Esophagus muscularis mucosa (tissue), 4 donors: Measurements from ENCODE around the gene ELAC2. TPM values are rescaled to one million over a fixed set of nuclear protein-coding genes. Genes with fewer than 3 reads are reported as not detected.

ENCODE experiments used
- DNase-seq: peaks from one replicate; pipeline ENCODE4 v3.0.0-alpha.2; 2017; ENCODE audit errors: extremely low spot score
- H3K27ac ChIP-seq, 4 donors: fragments of 200-600 bp; sonication (generic); replicated peaks in 1 of 4; 1 replicate in 3 of 4; 2 replicates in 1 of 4; pipeline ENCODE4 v1.5.1; 2016 to 2019; ENCODE audit warnings: mild to moderate bottlenecking in 1 of 4
- H3K27me3 ChIP-seq, 4 donors: fragments of 200-600 bp; sonication (generic); one replicate each; pipeline versions ENCODE4 v1.5.1 to v1.6.0; 2016 to 2019
- H3K36me3 ChIP-seq, 4 donors: fragments of 200-600 bp; sonication (generic); one replicate each; pipeline ENCODE4 v1.5.1; 2016 to 2019
- H3K4me1 ChIP-seq, 4 donors: fragments of 200-600 bp; sonication (generic); one replicate each; pipeline ENCODE4 v1.5.1; 2016 to 2019
- H3K4me3 ChIP-seq, 4 donors: fragments of 200-600 bp; sonication (generic); 1 replicate in 2 of 4; 2 replicates in 2 of 4; pipeline ENCODE4 v1.5.1; 2016 to 2019; ENCODE audit warnings: mild to moderate bottlenecking in 4 of 4, moderate library complexity in 1 of 4
- H3K9me3 ChIP-seq, 4 donors: fragments of 200-600 bp; sonication (generic); 1 replicate in 3 of 4; 2 replicates in 1 of 4; pipeline ENCODE4 v1.5.1; 2016 to 2019
- CTCF ChIP-seq, 3 experiments: fragments of 200-600 bp in 2 of 3; fragments of 450-650 bp in 1 of 3; sonication (generic) in 2 of 3; IDR thresholded peaks; one replicate each; pipeline ENCODE4 v1.5.1; 2017 to 2019; ENCODE audit warnings: antibody characterized with exemption in 3 of 3, mild to moderate bottlenecking in 2 of 3, moderate library complexity in 1 of 3
- EP300 ChIP-seq: sonication (generic); formaldehyde crosslinking; IDR thresholded peaks from one replicate; pipeline ENCODE4 v1.6.1; 2017; ENCODE audit warnings: antibody characterized with exemption
- POLR2A ChIP-seq: fragments of 450-650 bp; IDR thresholded peaks from one replicate; pipeline ENCODE4 v1.6.1; 2017; ENCODE audit warnings: antibody characterized with exemption, moderate library complexity, mild to moderate bottlenecking, low read depth
- POLR2AphosphoS5 ChIP-seq, 2 donors: sonication (generic); formaldehyde crosslinking; IDR thresholded peaks; one replicate each; pipeline ENCODE4 v1.6.1; 2017; ENCODE audit warnings: antibody characterized with exemption in 2 of 2
- WGBS: methylation state at CpG from one replicate; pipeline ENCODE4 v1.1.5; 2018; 5-methylcytosine and 5-hydroxymethylcytosine counted together
- intact Hi-C: fragments of 100-400 bp; cut with DNase I; formaldehyde crosslinking; loops from one replicate; pipeline ENCODE4 v1.15.1; 2023
- total RNA-seq, 4 donors: library from RNA; depleted of rRNA; stranded (reverse); fragments of >200 nt; gene quantifications; one replicate each; pipeline versions ENCODE4 v1.1.0 to v1.2.1, GENCODE V29; 2016

ELAC2 gene
- total RNA-seq, 4 donors from 2014 or later: 55.5 to 94.7 (median 90.1) TPM

GRCh38 chr17:13029340-13029739 lies 11.5 kb upstream of the ELAC2 start:
- intact Hi-C loops: no loop called here

GRCh38 chr17:13027246-13027645 lies 9.4 kb upstream of the ELAC2 start:
- intact Hi-C loops: no loop called here
- WGBS: 89% methylated on average over 5 of the region's 5 CpGs
- DNase-seq: no peak
- H3K4me3 ChIP-seq: no peak overlapping the region
- H3K27me3 ChIP-seq: peaks cover 0 to 9% (median 0%) of the 10 kb centered on the region in 4 donors
- no peaks in the 10 kb centered on the region for H3K9me3 ChIP-seq
- H3K4me1 ChIP-seq: peaks cover 0 to 16% (median 11%) of the 10 kb centered on the region in 4 donors
- no peak for TF ChIP-seq POLR2AphosphoS5 (IDR thresholded peaks at IDR 0.05)
- H3K36me3 ChIP-seq: no peaks in the 10 kb centered on the region
- no peak overlapping the region for H3K27ac ChIP-seq

More at GRCh38 chr17:13029340-13029739, 11.5 kb upstream of the ELAC2 start:
- TF ChIP-seq POLR2AphosphoS5 (IDR thresholded peaks at IDR 0.05) (no peak), POLR2A (no peak), CTCF (IDR thresholded peaks at IDR 0.05) (no peak), EP300 (no peak)
- DNase-seq: no peak
- 86% methylated on average over 2 of the region's 2 CpGs for WGBS
- Histone ChIP-seq H3K36me3 (no peaks in the 10 kb centered on the region), H3K4me1 (peaks cover 0 to 13% (median 8%) of the 10 kb centered on the region in 4 donors), H3K27me3 (peaks cover 0 to 9% (median 0%) of the 10 kb centered on the region in 4 donors), H3K4me3 (no peak overlapping the region), H3K9me3 (peaks cover 0 to under 1% (median 0%) of the 10 kb centered on the region in 4 donors), H3K27ac (no peak overlapping the region)

- H3K9me3 ChIP-seq: no peaks in the 10 kb centered on the region
- H3K27ac ChIP-seq: no peak overlapping the region
- TF ChIP-seq POLR2A (no peak), POLR2AphosphoS5 (IDR thresholded peaks at IDR 0.05) (no peak), EP300 (no peak), CTCF (IDR thresholded peaks at IDR 0.05) (no peak)
- peaks cover 0 to 9% (median 0%) of the 10 kb centered on the region in 4 donors for H3K27me3 ChIP-seq
- intact Hi-C loops: no loop called here
- no peaks in the 10 kb centered on the region for H3K36me3 ChIP-seq
- no peak for DNase-seq
- H3K4me1 ChIP-seq: peaks cover 0 to 9% (median 8%) of the 10 kb centered on the region in 4 donors
- H3K4me3 ChIP-seq: no peak overlapping the region
Observed at GRCh38 chr17:13025687-13026086, 7.9 kb upstream of the ELAC2 start.

GRCh38 chr17:13025258-13025627 lies 7.4 kb upstream of the ELAC2 start:
- H3K4me1 ChIP-seq: peaks cover 0 to 9% (median 8%) of the 10 kb centered on the region in 4 donors
- DNase-seq: no peak
- no peaks in the 10 kb centered on the region for H3K36me3 ChIP-seq
- intact Hi-C loops: no loop called here
- no peak overlapping the region for H3K4me3 ChIP-seq
- peaks cover 0 to 9% (median 0%) of the 10 kb centered on the region in 4 donors for H3K27me3 ChIP-seq
- TF ChIP-seq POLR2AphosphoS5 (IDR thresholded peaks at IDR 0.05): no peak
- no peak for TF ChIP-seq EP300
- TF ChIP-seq CTCF (IDR thresholded peaks at IDR 0.05): no peak
- no peak for TF ChIP-seq POLR2A
- no peaks in the 10 kb centered on the region for H3K9me3 ChIP-seq
- WGBS: 77% methylated on average over 5 of the region's 5 CpGs
- H3K27ac ChIP-seq: no peak overlapping the region

GRCh38 chr17:13024526-13025257 lies 6.9 kb upstream of the ELAC2 start:
- no peak overlapping the region for H3K27ac ChIP-seq
- TF ChIP-seq CTCF (IDR thresholded peaks at IDR 0.05) (peak in 2 of 3 experiments; percentile 76 to 88), EP300 (no peak), POLR2A (no peak), POLR2AphosphoS5 (IDR thresholded peaks at IDR 0.05) (no peak)
- DNase-seq: no peak
- H3K4me1 ChIP-seq: peaks cover 0 to 9% (median 8%) of the 10 kb centered on the region in 4 donors
- WGBS: 42% methylated on average over 13 of the region's 19 CpGs
- peaks cover 0 to 9% (median 0%) of the 10 kb centered on the region in 4 donors for H3K27me3 ChIP-seq
- H3K36me3 ChIP-seq: no peaks in the 10 kb centered on the region
- intact Hi-C loops: no loop called here
- no peaks in the 10 kb centered on the region for H3K9me3 ChIP-seq
- peak overlapping the region in 1 of 4 donors; percentile 39 for H3K4me3 ChIP-seq
